Choroid plexus epithelial cell (primary cell): Measurements from ENCODE around the gene FADS2.

ENCODE experiments used
- DNase-seq: peaks from one replicate; pipeline ENCODE4 v3.0.0-alpha.2; 2010; ENCODE audit warnings: low read depth
- H3K4me3 ChIP-seq: 2 replicates; pipeline ENCODE4 v1.5.1; 2011; ENCODE audit warnings: low read depth, mild to moderate bottlenecking, control low read depth, low read length, moderate library complexity
- TF ChIP-seq, protein P1 (sequence below): conservative IDR thresholded peaks from 2 replicates; pipeline ENCODE4 v1.5.1; 2011; ENCODE audit warnings: low read depth, mild to moderate bottlenecking, control low read depth, inconsistent platforms, low read length, moderate library complexity

The FADS2 gene

DNA sequence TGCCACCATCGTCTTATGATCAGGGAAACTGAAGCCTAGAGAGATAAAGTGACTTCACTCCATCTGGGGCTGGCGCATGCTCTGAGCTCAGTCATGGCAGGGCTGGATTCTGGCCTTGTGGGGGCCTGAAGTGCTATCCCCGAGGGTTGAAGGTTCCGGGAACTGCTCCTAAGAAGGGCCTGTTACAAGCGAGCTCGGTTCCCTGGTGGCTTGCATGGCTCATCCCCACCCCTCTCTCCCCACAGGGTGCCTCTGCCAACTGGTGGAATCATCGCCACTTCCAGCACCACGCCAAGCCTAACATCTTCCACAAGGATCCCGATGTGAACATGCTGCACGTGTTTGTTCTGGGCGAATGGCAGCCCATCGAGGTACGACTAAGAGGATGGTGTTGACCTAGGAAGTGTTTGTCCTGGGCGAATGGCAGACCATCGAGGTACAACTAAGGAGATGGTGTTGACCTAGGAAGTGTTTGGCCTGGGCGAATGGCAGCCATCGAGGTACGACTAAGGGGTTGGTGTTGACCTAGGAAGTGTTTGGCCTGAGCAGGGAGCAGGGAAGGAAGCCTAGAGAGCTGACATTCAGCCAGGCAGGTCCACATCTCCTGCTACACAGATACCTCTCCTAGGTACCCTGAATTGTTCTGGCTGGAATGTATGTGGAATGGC is 19.9 kb downstream of the FADS2 start:
- TF ChIP-seq, protein P1, sequence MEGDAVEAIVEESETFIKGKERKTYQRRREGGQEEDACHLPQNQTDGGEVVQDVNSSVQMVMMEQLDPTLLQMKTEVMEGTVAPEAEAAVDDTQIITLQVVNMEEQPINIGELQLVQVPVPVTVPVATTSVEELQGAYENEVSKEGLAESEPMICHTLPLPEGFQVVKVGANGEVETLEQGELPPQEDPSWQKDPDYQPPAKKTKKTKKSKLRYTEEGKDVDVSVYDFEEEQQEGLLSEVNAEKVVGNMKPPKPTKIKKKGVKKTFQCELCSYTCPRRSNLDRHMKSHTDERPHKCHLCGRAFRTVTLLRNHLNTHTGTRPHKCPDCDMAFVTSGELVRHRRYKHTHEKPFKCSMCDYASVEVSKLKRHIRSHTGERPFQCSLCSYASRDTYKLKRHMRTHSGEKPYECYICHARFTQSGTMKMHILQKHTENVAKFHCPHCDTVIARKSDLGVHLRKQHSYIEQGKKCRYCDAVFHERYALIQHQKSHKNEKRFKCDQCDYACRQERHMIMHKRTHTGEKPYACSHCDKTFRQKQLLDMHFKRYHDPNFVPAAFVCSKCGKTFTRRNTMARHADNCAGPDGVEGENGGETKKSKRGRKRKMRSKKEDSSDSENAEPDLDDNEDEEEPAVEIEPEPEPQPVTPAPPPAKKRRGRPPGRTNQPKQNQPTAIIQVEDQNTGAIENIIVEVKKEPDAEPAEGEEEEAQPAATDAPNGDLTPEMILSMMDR: no peak
- DNase-seq: no peak
- H3K4me3 ChIP-seq: no peak overlapping the region

DNA sequence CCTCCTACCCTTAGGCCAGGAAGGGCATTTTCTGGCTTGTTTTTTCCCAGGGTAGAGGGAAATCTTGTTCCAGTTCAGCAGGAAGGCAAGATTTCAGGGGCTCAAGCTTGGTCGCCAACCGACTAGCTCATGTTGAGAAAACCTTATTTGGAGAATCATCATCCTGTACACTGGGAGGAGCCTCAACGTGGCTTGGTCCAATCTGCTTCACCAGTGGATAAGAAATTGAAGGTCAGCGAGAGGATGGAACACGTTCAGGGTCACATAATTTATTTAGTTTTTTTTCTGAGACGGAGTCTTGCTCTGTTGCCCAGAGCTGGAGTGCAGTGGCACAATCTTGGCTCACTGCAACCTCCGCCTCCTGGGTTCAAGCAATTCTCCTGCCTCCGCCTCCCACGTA is 20.5 kb downstream of the FADS2 start:
- TF ChIP-seq, protein P1: no peak
- DNase-seq: no peak
- no peak overlapping the region for H3K4me3 ChIP-seq

DNA sequence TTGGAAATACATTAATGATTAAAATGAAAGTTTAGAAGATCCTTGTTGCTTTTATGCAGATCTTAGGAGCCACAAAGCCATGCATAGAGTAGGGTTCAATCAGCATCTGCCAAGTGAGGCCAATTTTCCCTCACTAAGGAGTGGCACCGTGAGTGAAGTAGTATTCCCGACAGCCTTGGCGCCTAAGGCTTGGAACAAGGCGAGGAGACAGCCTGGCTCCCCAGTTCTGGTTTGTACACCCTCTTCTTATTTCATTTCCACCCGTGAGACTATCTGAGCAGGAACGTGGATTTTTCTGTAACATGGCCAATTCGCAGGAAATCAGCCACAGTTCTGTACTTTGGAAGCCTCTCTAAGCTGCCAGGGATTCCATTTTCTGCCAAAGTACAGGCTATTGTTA is 22.6 kb downstream of the FADS2 start:
- H3K4me3 ChIP-seq: no peak overlapping the region
- DNase-seq: no peak
- TF ChIP-seq, protein P1: no peak

DNA sequence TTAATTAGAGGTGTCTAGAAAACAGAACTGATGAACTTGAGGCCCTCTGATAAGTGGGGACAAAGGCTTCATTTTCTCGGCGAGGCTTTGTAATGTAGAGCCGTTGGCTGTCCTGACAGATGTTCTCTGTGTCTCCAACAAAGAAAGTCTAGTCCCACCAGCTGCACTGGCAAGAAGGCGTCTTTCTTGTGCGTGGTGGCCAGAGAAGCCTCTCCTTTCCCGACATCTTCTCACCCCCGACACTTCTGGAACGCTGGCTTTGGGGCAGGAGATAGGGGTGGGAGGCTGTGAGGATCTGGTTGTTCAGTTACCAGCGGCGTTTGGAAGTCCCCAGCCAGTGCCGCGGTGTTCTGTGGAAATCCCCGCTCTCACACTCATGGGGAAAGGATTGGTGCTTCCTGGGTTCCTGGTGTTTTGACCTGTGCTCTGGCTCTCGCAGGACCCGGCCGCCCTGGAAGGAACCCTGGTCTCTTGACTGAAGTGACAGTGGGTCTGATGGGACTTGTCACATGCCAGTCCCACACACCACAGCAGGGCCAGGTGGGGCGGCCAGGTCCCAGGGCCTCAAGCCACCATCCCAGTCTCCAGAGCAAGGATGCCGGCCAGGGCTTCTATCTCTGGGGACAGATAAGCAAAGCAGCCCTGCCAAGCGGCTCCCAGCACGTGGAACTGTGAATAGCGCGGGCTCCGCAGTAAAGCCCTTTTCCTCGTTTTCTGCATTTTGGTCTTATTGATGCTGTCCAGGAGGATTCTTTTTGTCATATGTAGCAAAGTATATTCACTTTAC is 23.2 kb downstream of the FADS2 start:
- H3K4me3 ChIP-seq: no peak overlapping the region
- no peak for DNase-seq
- TF ChIP-seq, protein P1: no peak

DNA sequence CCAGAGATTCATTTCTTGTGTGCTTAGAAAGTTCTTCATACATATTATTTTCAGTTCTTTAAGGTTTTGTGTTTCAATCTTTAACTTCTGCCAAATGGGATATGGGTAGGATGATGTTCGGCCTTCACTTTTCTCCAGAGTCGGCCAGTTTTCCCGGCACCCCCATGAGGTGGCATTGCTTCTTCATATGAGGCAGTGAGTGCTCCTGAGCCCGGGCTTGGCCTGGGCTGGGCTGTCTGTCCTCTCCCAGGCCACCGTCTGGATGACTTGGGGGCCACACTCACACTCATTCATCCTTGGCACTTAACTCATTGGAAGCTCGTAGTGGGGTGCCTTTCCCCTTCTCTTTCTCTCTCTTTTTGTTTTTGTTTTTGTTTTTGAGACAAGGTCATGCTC is 23.8 kb downstream of the FADS2 start:
- TF ChIP-seq, protein P1: no peak
- H3K4me3 ChIP-seq: no peak overlapping the region
- DNase-seq: no peak

DNA sequence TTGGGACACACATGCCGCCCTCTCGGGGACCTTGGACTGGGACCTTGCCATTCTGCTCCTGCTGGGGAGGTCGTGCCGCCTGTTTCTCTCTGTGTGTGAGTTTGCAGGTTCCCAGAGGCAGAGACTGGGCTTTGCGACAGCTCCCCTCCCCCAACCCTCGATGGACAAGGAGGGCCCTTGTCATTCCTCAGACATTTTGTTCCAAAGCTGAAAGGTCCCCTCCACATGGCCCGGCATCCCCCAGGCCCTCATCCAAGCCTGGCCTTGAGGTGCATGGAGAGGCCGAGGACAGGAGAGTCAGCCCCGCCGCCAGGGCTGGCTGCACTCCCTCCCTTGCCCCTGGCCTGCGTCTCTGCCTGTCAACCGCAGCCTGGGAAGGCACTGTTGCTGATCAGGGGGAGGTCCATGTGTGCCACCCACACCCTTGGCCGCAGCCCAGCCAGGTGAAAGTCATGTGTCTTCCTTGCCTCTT is 25.6 kb downstream of the FADS2 start:
- no peak overlapping the region for H3K4me3 ChIP-seq
- DNase-seq: no peak
- TF ChIP-seq, protein P1: no peak
